ENCODE measurements around the gene STAC2. TPM values are rescaled to one million over a fixed set of nuclear protein-coding genes. Genes with fewer than 3 reads are reported as not detected.
A peak's percentile ranks its signal among the peaks of the same experiment; 100 is the strongest.

The STAC2 gene
- total RNA-seq (2021): 0.17 and 0.28 TPM in 2 replicates
- not detected for Bru-seq, nascent RNA
- percentile 16 among the genes with signal in this experiment for BruChase-seq, experiment 1, labeled RNA remaining after a 2-hour chase
- percentile 15 among the genes with signal in this experiment for BruChase-seq, experiment 2, labeled RNA remaining after a 6-hour chase
- long read RNA-seq: 0 reads

DNA sequence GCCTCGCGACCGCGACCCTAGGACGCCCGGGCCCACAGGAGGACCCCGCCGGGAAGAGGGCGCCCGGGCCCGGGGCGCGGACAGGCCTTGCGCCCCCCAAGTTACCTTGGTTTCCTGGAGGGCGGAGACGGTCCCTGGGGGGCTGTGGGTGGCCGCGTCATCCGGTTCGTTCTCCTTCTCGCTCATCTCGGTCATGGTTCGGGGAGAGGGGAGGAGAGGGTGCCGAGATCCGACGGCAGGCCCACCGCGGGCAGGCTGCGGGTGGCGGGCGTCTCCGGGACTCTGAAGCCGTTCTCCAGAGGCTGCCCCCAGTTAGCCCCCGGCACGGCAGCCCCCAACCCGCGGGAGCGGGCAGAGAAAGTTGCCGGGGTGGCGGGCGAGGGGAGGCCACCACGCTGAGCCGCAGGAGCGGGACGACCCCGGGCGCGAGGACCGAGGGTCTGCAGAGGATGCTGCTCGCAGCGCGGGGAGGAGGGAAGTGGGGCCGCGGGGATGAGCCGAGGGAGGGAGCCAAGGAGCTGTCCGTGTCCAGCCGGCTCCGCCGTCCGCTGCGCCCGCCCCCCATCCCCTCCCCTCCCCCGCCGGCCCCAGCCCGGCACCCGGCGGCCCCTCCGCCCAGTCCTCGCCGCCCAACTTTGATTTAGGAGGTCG lies at the start of gene STAC2:
Gene STAC2, minus strand, starts transcription at position 638 of the 651 bp plus-strand sequence. Its CDS starts 443 bp downstream, at position 195.
- Histone ChIP-seq H4K20me1 (ENCODE audit: insufficient read depth) (no peaks in the 10 kb centered on the region), H3K79me2 (ENCODE audit: low read depth) (no peaks in the 10 kb centered on the region), H3K36me3 (ENCODE audit: low read depth) (no peaks in the 10 kb centered on the region), H3K9me3 (ENCODE audit: insufficient read depth, low read depth) (no peaks in the 10 kb centered on the region), H3K27me3 (ENCODE audit: insufficient read depth, low read depth) (no peaks in the 10 kb centered on the region), H3K4me2 (no peak within 1 kb of the TSS), H3K4me3 (no peak within 1 kb of the TSS), H3K9me2 (ENCODE audit: insufficient read depth) (no peaks in the 10 kb centered on the region), H3K4me1 (replicated peaks; ENCODE audit: insufficient read depth) (peaks cover 10% of the 10 kb centered on the region; the same call in 1 of the 2 replicates), H3K27ac (no peak within 1 kb of the TSS), H2AFZ (no peak within 1 kb of the TSS), H3F3A (ENCODE audit: insufficient read depth, low read depth) (peaks cover 4% of the 10 kb centered on the region; the same call in 1 of the 2 replicates)
- TF ChIP-seq EZH2 (IDR thresholded peaks at IDR 0.05; ENCODE audit: low read depth): no peak
- TF ChIP-seq, protein P1, sequence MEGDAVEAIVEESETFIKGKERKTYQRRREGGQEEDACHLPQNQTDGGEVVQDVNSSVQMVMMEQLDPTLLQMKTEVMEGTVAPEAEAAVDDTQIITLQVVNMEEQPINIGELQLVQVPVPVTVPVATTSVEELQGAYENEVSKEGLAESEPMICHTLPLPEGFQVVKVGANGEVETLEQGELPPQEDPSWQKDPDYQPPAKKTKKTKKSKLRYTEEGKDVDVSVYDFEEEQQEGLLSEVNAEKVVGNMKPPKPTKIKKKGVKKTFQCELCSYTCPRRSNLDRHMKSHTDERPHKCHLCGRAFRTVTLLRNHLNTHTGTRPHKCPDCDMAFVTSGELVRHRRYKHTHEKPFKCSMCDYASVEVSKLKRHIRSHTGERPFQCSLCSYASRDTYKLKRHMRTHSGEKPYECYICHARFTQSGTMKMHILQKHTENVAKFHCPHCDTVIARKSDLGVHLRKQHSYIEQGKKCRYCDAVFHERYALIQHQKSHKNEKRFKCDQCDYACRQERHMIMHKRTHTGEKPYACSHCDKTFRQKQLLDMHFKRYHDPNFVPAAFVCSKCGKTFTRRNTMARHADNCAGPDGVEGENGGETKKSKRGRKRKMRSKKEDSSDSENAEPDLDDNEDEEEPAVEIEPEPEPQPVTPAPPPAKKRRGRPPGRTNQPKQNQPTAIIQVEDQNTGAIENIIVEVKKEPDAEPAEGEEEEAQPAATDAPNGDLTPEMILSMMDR (conservative IDR thresholded peaks at IDR 0.05): no peak
- ChIA-PET POLR2A (ENCODE audit: unreplicated experiment) (interaction anchor here (0.6 kb wide), 2 partner anchors 63 to 355 kb away, joined by 6 to 25 read pairs; no protein-coding TSS in a partner anchor), CTCF (interaction anchor here (0.6 kb wide), 1 partner anchor 17 kb away, joined by 5 read pairs; no protein-coding TSS in a partner anchor)
- DNase-seq: no peak
- no TSS peak for BruUV-seq (replicated peaks)
- intact Hi-C loops (cut with micrococcal nuclease; ENCODE audit: unreplicated experiment): no loop called here

DNA sequence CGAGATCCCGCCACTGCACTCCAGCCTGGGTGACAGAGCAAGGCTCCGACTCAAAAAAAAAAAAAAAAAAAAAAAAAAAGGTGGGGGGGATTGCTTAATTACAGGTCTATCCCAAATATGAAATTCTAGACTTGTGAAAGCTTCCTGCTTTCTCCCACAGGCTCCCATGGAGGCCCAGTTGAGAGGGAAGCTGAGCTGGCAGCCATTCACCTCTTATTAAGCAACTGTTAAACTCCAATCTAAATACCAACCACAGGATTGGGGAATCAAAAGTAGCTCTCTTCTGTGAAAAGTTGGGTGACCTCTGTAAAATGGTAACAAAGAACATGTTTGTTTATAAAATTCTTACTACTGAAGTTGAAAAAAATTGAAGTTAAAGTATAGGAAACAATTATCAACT lies 45.8 kb upstream of the STAC2 start:
- intact Hi-C loops (cut with micrococcal nuclease; ENCODE audit: unreplicated experiment): no loop called here
- TF ChIP-seq EZH2 (IDR thresholded peaks at IDR 0.05; ENCODE audit: low read depth): no peak

GRCh38 chr17:39270923-39271322 lies 45.2 kb upstream of the STAC2 start:
- no peaks in the 10 kb centered on the region for H3K4me1 ChIP-seq (replicated peaks; ENCODE audit: insufficient read depth)
- no peak overlapping the region for H2AFZ ChIP-seq
- H3K36me3 ChIP-seq (ENCODE audit: low read depth): no peaks in the 10 kb centered on the region
- no TSS peak for BruUV-seq (replicated peaks)
- no peak overlapping the region for H3K27ac ChIP-seq
- POLR2A ChIA-PET (ENCODE audit: unreplicated experiment): no interaction called here
- no peak for DNase-seq
- H3K4me3 ChIP-seq: no peak overlapping the region
- intact Hi-C loops (cut with micrococcal nuclease; ENCODE audit: unreplicated experiment): no loop called here
- H3K9me3 ChIP-seq (ENCODE audit: insufficient read depth, low read depth): no peaks in the 10 kb centered on the region
- H3K27me3 ChIP-seq (ENCODE audit: insufficient read depth, low read depth): no peaks in the 10 kb centered on the region
- CTCF ChIA-PET: interaction anchor here (0.6 kb wide), 1 partner anchor 82 kb away, joined by 7 read pairs; no protein-coding TSS in a partner anchor
- no peaks in the 10 kb centered on the region for H3K79me2 ChIP-seq (ENCODE audit: low read depth)
- no peaks in the 10 kb centered on the region for H3F3A ChIP-seq (ENCODE audit: insufficient read depth, low read depth)
- TF ChIP-seq, protein P1 (conservative IDR thresholded peaks at IDR 0.05): peak; percentile 56
- no peak for TF ChIP-seq EZH2 (IDR thresholded peaks at IDR 0.05; ENCODE audit: low read depth)
- H3K9me2 ChIP-seq (ENCODE audit: insufficient read depth): no peaks in the 10 kb centered on the region
- no peaks in the 10 kb centered on the region for H4K20me1 ChIP-seq (ENCODE audit: insufficient read depth)
- no peak overlapping the region for H3K4me2 ChIP-seq

More for the DNA sequence above, 45.8 kb upstream of the STAC2 start:
- H3F3A ChIP-seq (ENCODE audit: insufficient read depth, low read depth): no peaks in the 10 kb centered on the region
- H3K79me2 ChIP-seq (ENCODE audit: low read depth): no peaks in the 10 kb centered on the region
- no peaks in the 10 kb centered on the region for H4K20me1 ChIP-seq (ENCODE audit: insufficient read depth)
- no peak for DNase-seq
- no peak overlapping the region for H3K27ac ChIP-seq
- no TSS peak for BruUV-seq (replicated peaks)
- no peaks in the 10 kb centered on the region for H3K27me3 ChIP-seq (ENCODE audit: insufficient read depth, low read depth)
- H3K4me2 ChIP-seq: no peak overlapping the region
- no peak overlapping the region for H3K4me3 ChIP-seq
- H3K4me1 ChIP-seq (replicated peaks; ENCODE audit: insufficient read depth): no peaks in the 10 kb centered on the region
- no peaks in the 10 kb centered on the region for H3K9me2 ChIP-seq (ENCODE audit: insufficient read depth)
- no peaks in the 10 kb centered on the region for H3K9me3 ChIP-seq (ENCODE audit: insufficient read depth, low read depth)
- CTCF ChIA-PET: interaction anchor here (0.5 to 0.6 kb wide), 2 partner anchors 81 to 92 kb away, joined by 7 to 9 read pairs; no protein-coding TSS in a partner anchor
- POLR2A ChIA-PET (ENCODE audit: unreplicated experiment): no interaction called here
- H2AFZ ChIP-seq: no peak overlapping the region
- no peaks in the 10 kb centered on the region for H3K36me3 ChIP-seq (ENCODE audit: low read depth)

Data from PC-9 (cell line).